Spinal cord (tissue), 10 donors: Measurements from ENCODE around the gene GALNT16. TPM values are rescaled to one million over a fixed set of nuclear protein-coding genes. Genes with fewer than 3 reads are reported as not detected.

Experiments used
- DNase-seq, 6 donors: peaks; one replicate each; pipeline versions ENCODE4 v3.0.0 to v3.0.0-alpha.2; 2013 to 2015; ENCODE audit warnings: low spot score in 6 of 6, low read depth in 4 of 6
- H3K27ac ChIP-seq: one replicate; pipeline ENCODE4 v1.5.1; 2013; ENCODE audit warnings: low read depth, low read length, control low read depth
- H3K27me3 ChIP-seq: one replicate; pipeline ENCODE4 v1.6.1; 2013; ENCODE audit warnings: low read length; ENCODE audit not compliant: control insufficient read depth, insufficient read depth
- H3K36me3 ChIP-seq: one replicate; pipeline ENCODE4 v1.6.1; 2013; ENCODE audit warnings: low read length; ENCODE audit not compliant: control insufficient read depth, insufficient read depth
- H3K4me1 ChIP-seq: one replicate; pipeline ENCODE4 v1.6.1; 2013; ENCODE audit warnings: low read length; ENCODE audit not compliant: control insufficient read depth, insufficient read depth
- H3K4me3 ChIP-seq: one replicate; pipeline ENCODE4 v1.5.1; 2013; ENCODE audit warnings: low read depth, low read length, control low read depth
- H3K9me3 ChIP-seq: one replicate; pipeline ENCODE4 v1.6.1; 2013; ENCODE audit warnings: low read length; ENCODE audit not compliant: control insufficient read depth, insufficient read depth
- whole genome bisulfite sequencing: methylation state at CpG from one replicate; pipeline ENCODE4 v1.1.5; 2013; ENCODE audit warnings: missing lambda C conversion rate; ENCODE audit not compliant: insufficient coverage; 5-methylcytosine and 5-hydroxymethylcytosine counted together
- polyA plus RNA-seq, 2 donors: library from polyadenylated mRNA; unstranded; fragments of 120-200 nt; gene quantifications; one replicate each; pipeline ENCODE4 v1.2.1, GENCODE V29; 2013; ENCODE audit not compliant: insufficient read length in 2 of 2
- total RNA-seq, 2 donors: library from RNA; depleted of rRNA in 1 of 2; stranded (reverse); fragments of 120-200 nt in 1 of 2; fragments of >200 nt in 1 of 2; gene quantifications; one replicate each; pipeline versions ENCODE4 v1.2.3 to v1.2.4, GENCODE V29; 2013 to 2014
- donor health status: healthy.

The GALNT16 gene
- total and polyA plus RNA-seq, 4 donors: 9.5 to 60.2 (median 31.5) TPM

GRCh38 chr14:69339426-69339825 lies 79.5 kb downstream of the GALNT16 start:
- DNase-seq: no peak
- H3K36me3 ChIP-seq: peaks cover 31% of the 10 kb centered on the region
- H3K27me3 ChIP-seq: no peaks in the 10 kb centered on the region
- peaks cover 7% of the 10 kb centered on the region for H3K4me1 ChIP-seq
- no peak overlapping the region for H3K27ac ChIP-seq
- no peak overlapping the region for H3K4me3 ChIP-seq
- WGBS: 96% methylated on average over 8 of the region's 13 CpGs
- no peaks in the 10 kb centered on the region for H3K9me3 ChIP-seq

- WGBS: 82% methylated on average over 4 of the region's 8 CpGs
These were observed 83.1 kb downstream of the GALNT16 start for GRCh38 chr14:69342928-69343525.

GRCh38 chr14:69344171-69344570 lies 84.2 kb downstream of the GALNT16 start:
- H3K9me3 ChIP-seq: no peaks in the 10 kb centered on the region
- no peak overlapping the region for H3K4me3 ChIP-seq
- no peak for DNase-seq
- no peaks in the 10 kb centered on the region for H3K4me1 ChIP-seq
- no peak overlapping the region for H3K27ac ChIP-seq
- 84% methylated on average over 2 of the region's 3 CpGs for WGBS
- H3K27me3 ChIP-seq: no peaks in the 10 kb centered on the region
- peaks cover 31% of the 10 kb centered on the region for H3K36me3 ChIP-seq

More at GRCh38 chr14:69342928-69343525, 83.1 kb downstream of the GALNT16 start:
- peak in 1 of 6 donors; percentile 3 for DNase-seq
- Histone ChIP-seq H3K4me1 (no peaks in the 10 kb centered on the region), H3K27me3 (no peaks in the 10 kb centered on the region), H3K27ac (no peak overlapping the region), H3K4me3 (no peak overlapping the region), H3K36me3 (peaks cover 33% of the 10 kb centered on the region), H3K9me3 (no peaks in the 10 kb centered on the region)

GRCh38 chr14:69345402-69345801 lies 85.4 kb downstream of the GALNT16 start:
- no peak for DNase-seq
- Histone ChIP-seq H3K4me3 (no peak overlapping the region), H3K27ac (no peak overlapping the region), H3K27me3 (no peaks in the 10 kb centered on the region), H3K9me3 (no peaks in the 10 kb centered on the region), H3K36me3 (peaks cover 33% of the 10 kb centered on the region), H3K4me1 (no peaks in the 10 kb centered on the region)
- WGBS: no CpG with 5 or more reads among the region's 4 CpGs

- DNase-seq: no peak
- no peaks in the 10 kb centered on the region for H3K4me1 ChIP-seq
- whole genome bisulfite sequencing: 24% methylated on average over 5 of the region's 9 CpGs
- no peaks in the 10 kb centered on the region for H3K27me3 ChIP-seq
- H3K27ac ChIP-seq: no peak overlapping the region
- H3K9me3 ChIP-seq: no peaks in the 10 kb centered on the region
- peaks cover 38% of the 10 kb centered on the region for H3K36me3 ChIP-seq
- no peak overlapping the region for H3K4me3 ChIP-seq
These were observed 86.8 kb downstream of the GALNT16 start for GRCh38 chr14:69346710-69347109.

- no peaks in the 10 kb centered on the region for H3K27me3 ChIP-seq
- no peak for DNase-seq
- H3K4me3 ChIP-seq: no peak overlapping the region
- H3K36me3 ChIP-seq: peaks cover 60% of the 10 kb centered on the region
- peaks cover 4% of the 10 kb centered on the region for H3K4me1 ChIP-seq
- no peaks in the 10 kb centered on the region for H3K9me3 ChIP-seq
- 80% methylated on average over 9 of the region's 11 CpGs for WGBS
- no peak overlapping the region for H3K27ac ChIP-seq
These were observed 89.3 kb downstream of the GALNT16 start for GRCh38 chr14:69349091-69349777.

- WGBS: 83% methylated on average over 4 of the region's 5 CpGs
- no peak for DNase-seq
- H3K36me3 ChIP-seq: peaks cover 64% of the 10 kb centered on the region
- H3K4me3 ChIP-seq: no peak overlapping the region
- H3K4me1 ChIP-seq: peaks cover 15% of the 10 kb centered on the region
- H3K27me3 ChIP-seq: no peaks in the 10 kb centered on the region
- H3K9me3 ChIP-seq: no peaks in the 10 kb centered on the region
- H3K27ac ChIP-seq: no peak overlapping the region
These were observed 90.9 kb downstream of the GALNT16 start for GRCh38 chr14:69350892-69351291.

- DNase-seq: no peak
- H3K4me1 ChIP-seq: peaks cover 15% of the 10 kb centered on the region
- no peaks in the 10 kb centered on the region for H3K27me3 ChIP-seq
- H3K27ac ChIP-seq: no peak overlapping the region
- H3K4me3 ChIP-seq: no peak overlapping the region
- H3K9me3 ChIP-seq: no peaks in the 10 kb centered on the region
- peaks cover 64% of the 10 kb centered on the region for H3K36me3 ChIP-seq
- WGBS: 91% methylated on average over 2 of the region's 3 CpGs
These were observed 91.4 kb downstream of the GALNT16 start for GRCh38 chr14:69351385-69351784.

GRCh38 chr14:69351911-69352310 lies 92.0 kb downstream of the GALNT16 start:
- DNase-seq: peak in 1 of 6 donors; percentile 13
- H3K36me3 ChIP-seq: peaks cover 59% of the 10 kb centered on the region
- H3K27me3 ChIP-seq: no peaks in the 10 kb centered on the region
- H3K9me3 ChIP-seq: no peaks in the 10 kb centered on the region
- WGBS: 80% methylated on average over 1 of the region's 5 CpGs
- peaks cover 15% of the 10 kb centered on the region for H3K4me1 ChIP-seq
- no peak overlapping the region for H3K4me3 ChIP-seq
- no peak overlapping the region for H3K27ac ChIP-seq

- peaks cover 15% of the 10 kb centered on the region for H3K4me1 ChIP-seq
- peaks cover 49% of the 10 kb centered on the region for H3K36me3 ChIP-seq
- WGBS: 83% methylated on average over 2 of the region's 3 CpGs
- H3K4me3 ChIP-seq: no peak overlapping the region
- no peak overlapping the region for H3K27ac ChIP-seq
- H3K27me3 ChIP-seq: no peaks in the 10 kb centered on the region
- DNase-seq: no peak
- no peaks in the 10 kb centered on the region for H3K9me3 ChIP-seq
These were observed 93.2 kb downstream of the GALNT16 start for GRCh38 chr14:69353168-69353567.
